Pons (tissue), 1 donor: ENCODE results near the gene EEF1AKMT2.
"Not testable (repeated sequence)": the region's sequence is repeated elsewhere in the genome, so short reads cannot be mapped to it uniquely, and the experiment has no call there.

ENCODE experiments used
- DNase-seq: peaks from one replicate; pipeline ENCODE4 v3.0.0-alpha.2; 2016; ENCODE audit warnings: low spot score

Gene EEF1AKMT2

GRCh38 chr10:124755581-124755980 lies 36.1 kb downstream of the EEF1AKMT2 start:
- DNase-seq: no peak

GRCh38 chr10:124754227-124754626 lies 37.5 kb downstream of the EEF1AKMT2 start:
- DNase-seq: no peak

GRCh38 chr10:124748953-124749645 lies 42.6 kb downstream of the EEF1AKMT2 start:
- no peak for DNase-seq

DNA sequence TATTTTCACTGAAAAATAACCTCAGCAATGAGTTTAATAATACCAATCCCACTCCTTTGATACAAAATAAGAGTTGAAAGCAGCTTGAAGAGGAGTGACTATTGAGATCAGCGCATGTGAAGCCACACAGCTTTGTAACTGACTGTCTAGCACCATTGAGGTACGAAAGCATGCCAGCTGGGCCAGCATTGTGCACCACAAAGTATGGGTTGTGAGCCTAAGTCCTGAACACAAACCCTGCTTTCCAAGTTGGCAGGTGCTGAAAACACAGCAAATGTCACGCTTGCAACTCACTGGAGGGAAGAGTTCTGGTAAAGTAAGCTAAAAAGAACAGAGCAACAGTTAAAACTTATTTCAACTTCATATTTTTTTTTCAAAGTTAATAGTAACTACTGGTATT lies 43.5 kb downstream of the EEF1AKMT2 start:
- no peak for DNase-seq

DNA sequence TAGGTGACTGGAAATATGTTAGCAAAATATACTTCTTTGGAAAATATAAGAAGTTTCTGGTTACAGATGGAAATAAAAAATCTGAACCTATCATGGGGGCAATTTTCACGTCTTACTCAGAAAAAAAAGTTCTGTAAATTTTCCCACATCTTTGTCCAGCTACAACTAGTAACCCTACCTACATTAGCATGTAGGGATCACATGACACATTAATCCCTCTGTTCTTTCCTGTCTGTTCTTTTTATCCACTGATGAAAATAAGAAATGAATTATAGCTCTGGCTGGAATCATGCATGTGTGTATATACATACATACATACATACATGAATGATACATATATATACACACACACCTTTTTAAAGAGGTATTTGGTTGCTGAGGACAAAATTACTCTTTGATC lies 43.9 kb downstream of the EEF1AKMT2 start:
- DNase-seq: no peak

DNA sequence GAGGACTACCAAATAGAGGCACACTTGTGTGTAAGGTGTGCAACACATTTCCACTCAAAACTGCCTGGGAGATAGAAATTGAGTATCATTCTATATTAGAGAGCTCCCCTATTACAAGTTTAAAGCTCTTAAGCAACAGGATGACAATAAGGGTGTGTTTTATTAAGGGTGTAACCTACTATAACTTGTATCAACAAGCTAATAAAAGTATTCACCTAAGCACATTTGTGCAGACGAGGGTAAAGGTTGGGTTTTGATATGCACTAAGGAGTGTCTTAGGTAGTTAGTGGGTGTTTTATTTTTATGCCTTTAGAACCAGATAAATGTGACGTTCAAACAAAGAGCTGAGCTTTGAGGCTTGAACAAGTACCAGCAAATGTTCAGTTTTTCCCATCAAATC lies 44.7 kb downstream of the EEF1AKMT2 start:
- no peak for DNase-seq

DNA sequence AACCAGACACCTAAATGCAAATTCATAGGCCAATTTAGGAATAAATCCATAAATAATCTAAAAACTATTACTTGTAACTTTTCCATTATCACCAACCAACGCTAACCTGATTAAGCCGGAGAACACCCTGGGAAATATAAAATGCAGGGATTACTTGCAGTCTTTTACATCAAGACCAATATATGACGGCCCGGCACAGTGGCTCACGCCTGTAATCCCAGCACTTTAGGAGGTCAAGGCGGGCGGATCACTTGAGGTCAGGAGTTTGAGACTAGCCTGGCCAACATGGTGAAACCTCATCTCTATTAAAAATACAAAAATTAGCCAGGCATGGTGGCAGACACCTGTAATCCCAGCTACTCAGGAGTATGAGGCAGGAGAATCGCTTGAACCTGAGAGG lies 45.2 kb downstream of the EEF1AKMT2 start:
- DNase-seq: not testable (repeated sequence)

GRCh38 chr10:124745673-124746072 lies 46.0 kb downstream of the EEF1AKMT2 start:
- peak; percentile 84 for DNase-seq

GRCh38 chr10:124745252-124745651 lies 46.4 kb downstream of the EEF1AKMT2 start:
- DNase-seq: peak; percentile 47

- peak; percentile 78 for DNase-seq
These were observed 47.3 kb downstream of the EEF1AKMT2 start, which contains the start of gene FAM53B for GRCh38 chr10:124744102-124745050. Gene FAM53B, minus strand, starts transcription at chr10:124744378. Its CDS starts 37,665 bp downstream, at chr10:124706713.

DNA sequence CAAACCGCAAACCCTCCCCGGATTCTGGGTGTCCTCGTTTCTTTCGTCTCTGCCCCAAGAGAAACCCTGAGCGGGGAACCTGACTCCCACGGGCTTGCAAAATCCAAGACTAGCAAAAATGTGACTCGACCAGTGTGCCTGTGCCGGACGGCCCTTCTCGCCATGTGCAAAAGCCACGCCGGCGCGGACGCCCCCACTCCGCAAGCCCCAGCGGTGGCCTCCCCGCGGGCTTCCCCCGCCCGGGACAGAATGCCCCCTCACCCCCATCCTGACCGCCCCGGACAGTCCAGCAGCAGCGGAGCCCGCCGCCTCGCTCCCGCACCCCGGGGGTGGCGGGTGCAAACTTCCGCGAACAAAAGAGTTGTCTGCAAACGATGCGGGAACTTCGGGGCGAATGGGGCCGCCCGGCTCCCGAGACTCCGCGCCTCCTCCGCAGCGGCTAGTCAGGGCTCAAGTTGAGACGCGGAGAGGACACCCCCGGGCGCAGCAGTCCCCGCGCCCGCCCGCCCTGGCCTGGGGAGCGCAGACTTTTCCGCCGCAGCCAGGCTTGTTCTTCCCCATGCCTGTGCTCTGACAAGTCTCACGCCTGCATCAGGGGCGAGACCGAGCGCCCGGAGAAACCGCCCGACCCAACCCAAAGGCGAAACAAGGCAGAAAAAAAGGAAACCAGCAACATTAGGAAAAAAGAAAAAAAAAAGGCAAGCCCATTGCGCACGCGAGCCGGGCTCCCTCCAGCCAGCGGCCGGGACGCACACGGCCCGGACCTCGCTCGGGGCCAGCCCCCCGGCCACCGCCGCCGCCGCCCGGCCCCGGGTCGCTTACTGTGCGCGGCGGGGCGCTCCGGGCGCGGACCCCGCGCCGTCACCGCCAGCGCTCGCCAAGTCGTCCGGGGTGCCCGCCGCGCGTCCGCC lies 48.2 kb downstream of the EEF1AKMT2 start:
- DNase-seq: no peak

- DNase-seq: peak; percentile 78
These were observed 49.1 kb downstream of the EEF1AKMT2 start for GRCh38 chr10:124742413-124743190.

DNA sequence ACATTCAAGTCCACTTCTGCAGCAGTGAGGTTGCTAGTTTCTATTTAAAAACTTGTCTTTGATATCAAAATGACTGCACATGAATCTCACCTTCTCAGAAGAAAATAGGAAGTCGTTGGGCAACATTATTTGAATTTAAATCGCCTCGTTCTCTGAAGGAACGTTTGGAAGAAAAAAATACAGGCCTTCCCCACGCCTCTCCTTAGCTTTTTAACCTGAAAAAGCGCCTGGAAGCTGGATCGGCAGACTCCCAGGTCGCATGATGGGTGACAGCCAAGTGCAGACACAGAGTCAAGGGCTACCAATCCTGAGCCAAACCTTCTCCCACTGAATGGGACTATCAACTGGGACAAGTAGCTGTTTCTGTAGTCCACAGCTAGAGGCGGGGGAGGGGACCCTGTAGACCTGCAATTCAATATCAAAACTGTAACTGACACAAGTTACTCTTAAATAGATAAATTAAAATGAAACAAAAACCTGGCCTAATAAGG lies 49.7 kb downstream of the EEF1AKMT2 start:
- DNase-seq: peak; percentile 74

GRCh38 chr10:124741281-124741921 lies 50.3 kb downstream of the EEF1AKMT2 start:
- peak; percentile 96 for DNase-seq

- peak; percentile 88 for DNase-seq
These were observed 51.1 kb downstream of the EEF1AKMT2 start for GRCh38 chr10:124740369-124741280.

GRCh38 chr10:124739986-124740368 lies 51.7 kb downstream of the EEF1AKMT2 start:
- DNase-seq: no peak

- DNase-seq: peak; percentile 76
These were observed 52.4 kb downstream of the EEF1AKMT2 start for GRCh38 chr10:124739119-124739921.

GRCh38 chr10:124738441-124738840 lies 53.2 kb downstream of the EEF1AKMT2 start:
- peak; percentile 32 for DNase-seq
